Activated CD4-positive, alpha-beta T cell treated with anti-CD3 and anti-CD28 coated beads for 36 hours (primary cell): Measurements from ENCODE around the gene STRN3. TPM values are rescaled to one million over a fixed set of nuclear protein-coding genes. Genes with fewer than 3 reads are reported as not detected.
A peak's percentile ranks its signal among the peaks of the same experiment; 100 is the strongest.
"Not testable (repeated sequence)": the region's sequence is repeated elsewhere in the genome, so short reads cannot be mapped to it uniquely, and the experiment has no call there.

ENCODE experiments used
- ATAC-seq: fragments of 200-7000 bp; cut with Tn5 transposase; one replicate; pipeline ENCODE4 v1.10.0; 2021; ENCODE audit warnings: mild to moderate bottlenecking, moderate library complexity
- CTCF ChIA-PET: fragments of 350-600 bp; sonication (Branson Sonifier 250); formaldehyde crosslinking; loops from one replicate; lab custom pipeline; 2021; ENCODE audit warnings: antibody characterized with exemption; lab: Charles Lee
- POLR2A ChIA-PET: fragments of 350-600 bp; sonication (Branson Sonifier 250); formaldehyde crosslinking; loops from one replicate; lab custom pipeline; 2021; ENCODE audit warnings: antibody characterized with exemption, inconsistent platforms; lab: Charles Lee
- DNase-seq: peaks from one replicate; pipeline ENCODE4 v3.0.0-alpha.2; 2020
- H3K27ac Mint-ChIP-seq: one replicate; pipeline ENCODE4 v1.8.0; 2021; ENCODE audit warnings: mixed read lengths
- H3K27me3 Mint-ChIP-seq: one replicate; pipeline ENCODE4 v1.8.0; 2021; ENCODE audit warnings: mixed read lengths
- H3K36me3 Mint-ChIP-seq: one replicate; pipeline ENCODE4 v1.8.0; 2021; ENCODE audit warnings: low read depth, mixed read lengths
- H3K4me1 Mint-ChIP-seq: one replicate; pipeline ENCODE4 v1.8.0; 2021; ENCODE audit warnings: mixed read lengths
- H3K4me3 Mint-ChIP-seq: one replicate; pipeline ENCODE4 v1.8.0; 2021; ENCODE audit warnings: mild to moderate bottlenecking, moderate library complexity, mixed read lengths
- H3K9me3 Mint-ChIP-seq: one replicate; pipeline ENCODE4 v1.8.0; 2021; ENCODE audit warnings: low read depth, mixed read lengths
- intact Hi-C, 2 experiments: fragments of 100-400 bp; cut with DNase I in 1 of 2; cut with micrococcal nuclease in 1 of 2; formaldehyde crosslinking; loops; one replicate each; pipeline versions ENCODE4 v1.14.2 to v1.15.1; 2022 to 2024; cut with DNase I, micrococcal nuclease
- total RNA-seq, 2 experiments: library from RNA; stranded (reverse); gene quantifications; one replicate each; pipeline ENCODE4 v1.2.3, GENCODE V29; 2021

The STRN3 gene, protein sequence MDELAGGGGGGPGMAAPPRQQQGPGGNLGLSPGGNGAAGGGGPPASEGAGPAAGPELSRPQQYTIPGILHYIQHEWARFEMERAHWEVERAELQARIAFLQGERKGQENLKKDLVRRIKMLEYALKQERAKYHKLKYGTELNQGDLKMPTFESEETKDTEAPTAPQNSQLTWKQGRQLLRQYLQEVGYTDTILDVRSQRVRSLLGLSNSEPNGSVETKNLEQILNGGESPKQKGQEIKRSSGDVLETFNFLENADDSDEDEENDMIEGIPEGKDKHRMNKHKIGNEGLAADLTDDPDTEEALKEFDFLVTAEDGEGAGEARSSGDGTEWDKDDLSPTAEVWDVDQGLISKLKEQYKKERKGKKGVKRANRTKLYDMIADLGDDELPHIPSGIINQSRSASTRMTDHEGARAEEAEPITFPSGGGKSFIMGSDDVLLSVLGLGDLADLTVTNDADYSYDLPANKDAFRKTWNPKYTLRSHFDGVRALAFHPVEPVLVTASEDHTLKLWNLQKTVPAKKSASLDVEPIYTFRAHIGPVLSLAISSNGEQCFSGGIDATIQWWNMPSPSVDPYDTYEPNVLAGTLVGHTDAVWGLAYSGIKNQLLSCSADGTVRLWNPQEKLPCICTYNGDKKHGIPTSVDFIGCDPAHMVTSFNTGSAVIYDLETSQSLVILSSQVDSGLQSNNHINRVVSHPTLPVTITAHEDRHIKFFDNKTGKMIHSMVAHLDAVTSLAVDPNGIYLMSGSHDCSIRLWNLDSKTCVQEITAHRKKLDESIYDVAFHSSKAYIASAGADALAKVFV
- 10 to 100 TPM; 17.9 to 22.5 TPM for total RNA-seq

DNA sequence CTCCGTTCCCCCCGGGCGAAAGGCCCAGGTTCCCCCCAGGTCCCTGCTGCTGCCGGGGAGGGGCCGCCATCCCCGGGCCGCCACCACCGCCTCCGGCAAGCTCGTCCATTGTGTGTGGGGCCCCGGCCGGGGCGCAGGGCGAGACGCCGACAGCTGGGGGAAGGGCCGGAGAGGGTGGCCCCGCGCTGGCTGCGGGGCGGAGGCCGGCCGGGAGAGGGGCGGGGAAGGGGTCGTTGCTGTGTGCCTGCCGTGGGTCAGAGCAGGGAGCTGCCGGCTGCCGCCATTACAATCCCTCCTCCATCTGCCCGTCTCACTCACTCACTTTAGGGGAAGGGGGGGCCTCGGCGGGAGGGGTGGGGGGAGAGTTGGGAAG lies at the start of gene STRN3:
Gene STRN3 (minus strand): TSS at position 303 of the 373 bp plus-strand sequence. CDS start 194 bp downstream, at position 109.
- CTCF ChIA-PET = interaction anchor here (0.7 to 0.9 kb wide), 5 partner anchors 16 to 182 kb away, joined by 3 to 5 read pairs (median 3); partner anchors contain the start of gene HECTD1
- ATAC-seq = no peak
- H3K36me3 Mint-ChIP-seq = peaks cover 12% of the 10 kb centered on the region
- peak within 1 kb of the TSS; percentile 90 for H3K27ac Mint-ChIP-seq
- intact Hi-C loops = loop anchor here (1.0 to 5.0 kb wide), 10 partner anchors 31 to 1176 kb away; partner anchors contain the start of genes SCFD1 (in 2 of the 2), G2E3 (in 1 of the 2), HEATR5A (in 1 of the 2) and HECTD1 (in 1 of the 2)
- DNase-seq = no peak
- POLR2A ChIA-PET = interaction anchor here (0.6 to 1.5 kb wide), 5 partner anchors 10 to 180 kb away, joined by 3 to 5 read pairs (median 4); no protein-coding TSS in a partner anchor
- peak within 1 kb of the TSS; percentile 83 for H3K4me3 Mint-ChIP-seq
- peaks cover 56% of the 10 kb centered on the region for H3K4me1 Mint-ChIP-seq
- no peaks in the 10 kb centered on the region for H3K9me3 Mint-ChIP-seq
- H3K27me3 Mint-ChIP-seq = no peaks in the 10 kb centered on the region

DNA sequence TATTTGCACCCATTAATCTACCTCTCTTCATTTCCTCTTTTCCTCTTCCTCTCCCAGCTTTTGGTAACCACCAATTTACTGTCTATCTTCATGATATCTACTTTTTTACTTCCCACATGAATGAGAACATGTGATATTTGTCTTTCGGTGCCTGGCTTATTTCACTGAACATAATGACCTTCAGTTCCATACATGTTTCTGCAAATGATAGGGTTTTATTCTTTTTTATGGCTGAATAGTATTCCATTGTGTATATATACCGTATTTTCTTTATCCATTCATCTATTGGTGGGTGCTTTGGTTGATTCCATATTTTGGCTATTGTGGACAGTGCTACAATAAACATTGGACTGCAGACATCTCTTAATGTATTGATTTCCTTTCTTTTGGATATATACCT lies 49.0 kb upstream of the STRN3 start:
- DNase-seq (no peak), ATAC-seq (no peak)
- intact Hi-C loops = no loop called here
- no peaks in the 10 kb centered on the region for H3K27me3 Mint-ChIP-seq
- no peaks in the 10 kb centered on the region for H3K4me1 Mint-ChIP-seq
- H3K9me3 Mint-ChIP-seq = no peaks in the 10 kb centered on the region
- H3K4me3 Mint-ChIP-seq = no peak overlapping the region
- H3K27ac Mint-ChIP-seq = no peak overlapping the region
- H3K36me3 Mint-ChIP-seq = peaks cover 15% of the 10 kb centered on the region
- ChIA-PET POLR2A (no interaction called here), CTCF (interaction anchor here (2.0 kb wide), 1 partner anchor 94 kb away, joined by 8 read pairs; no protein-coding TSS in a partner anchor)

DNA sequence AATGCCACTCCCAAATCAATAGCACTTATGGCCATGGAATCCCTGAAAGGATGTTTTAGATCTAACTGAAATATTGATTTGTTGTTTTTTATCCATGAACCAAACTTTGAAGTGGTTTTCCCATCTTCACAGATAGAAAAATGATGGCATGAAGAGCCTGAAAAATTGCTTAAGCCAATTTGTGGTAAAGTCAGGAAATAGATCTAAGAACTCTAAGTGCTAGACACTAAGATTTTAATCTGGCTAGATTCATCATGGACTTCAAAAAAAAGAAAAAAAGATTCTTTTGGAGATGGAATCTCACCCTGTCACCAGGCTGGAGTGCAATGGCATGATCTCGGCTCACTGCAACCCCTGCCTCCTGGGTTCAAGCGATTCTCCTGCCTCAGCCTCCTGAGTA lies 45.0 kb upstream of the STRN3 start:
- no peak for DNase-seq
- H3K4me3 Mint-ChIP-seq = no peak overlapping the region
- no peaks in the 10 kb centered on the region for H3K9me3 Mint-ChIP-seq
- H3K27me3 Mint-ChIP-seq = no peaks in the 10 kb centered on the region
- H3K27ac Mint-ChIP-seq = no peak overlapping the region
- peaks cover 17% of the 10 kb centered on the region for H3K36me3 Mint-ChIP-seq
- ChIA-PET CTCF (no interaction called here), POLR2A (no interaction called here)
- intact Hi-C loops = no loop called here
- ATAC-seq = no peak
- no peaks in the 10 kb centered on the region for H3K4me1 Mint-ChIP-seq

DNA sequence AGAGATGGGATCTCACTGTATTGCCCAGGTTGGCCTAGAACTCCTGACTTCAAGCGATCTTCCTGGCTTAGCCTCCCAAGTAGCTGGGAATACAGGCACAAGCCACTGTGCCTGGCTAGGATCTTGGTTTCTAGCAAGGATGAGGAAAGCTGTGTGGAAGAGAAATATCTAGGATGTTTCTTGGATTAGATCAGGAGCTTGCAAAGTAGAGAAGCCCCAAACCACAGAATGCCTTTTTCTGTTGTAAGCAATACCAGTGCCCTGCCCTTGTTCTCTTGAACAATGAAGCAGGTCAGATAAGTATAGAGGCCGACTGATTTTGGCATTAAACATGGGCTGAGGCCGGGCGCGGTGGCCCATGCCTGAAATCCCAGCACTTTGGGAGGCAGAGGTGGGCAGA lies 44.3 kb upstream of the STRN3 start:
- CTCF ChIA-PET = no interaction called here
- H3K27me3 Mint-ChIP-seq = no peaks in the 10 kb centered on the region
- H3K9me3 Mint-ChIP-seq = no peaks in the 10 kb centered on the region
- DNase-seq (no peak), ATAC-seq (no peak)
- H3K36me3 Mint-ChIP-seq = peaks cover 16% of the 10 kb centered on the region
- intact Hi-C loops = no loop called here
- no peak overlapping the region for H3K27ac Mint-ChIP-seq
- no peaks in the 10 kb centered on the region for H3K4me1 Mint-ChIP-seq
- POLR2A ChIA-PET = no interaction called here
- no peak overlapping the region for H3K4me3 Mint-ChIP-seq

DNA sequence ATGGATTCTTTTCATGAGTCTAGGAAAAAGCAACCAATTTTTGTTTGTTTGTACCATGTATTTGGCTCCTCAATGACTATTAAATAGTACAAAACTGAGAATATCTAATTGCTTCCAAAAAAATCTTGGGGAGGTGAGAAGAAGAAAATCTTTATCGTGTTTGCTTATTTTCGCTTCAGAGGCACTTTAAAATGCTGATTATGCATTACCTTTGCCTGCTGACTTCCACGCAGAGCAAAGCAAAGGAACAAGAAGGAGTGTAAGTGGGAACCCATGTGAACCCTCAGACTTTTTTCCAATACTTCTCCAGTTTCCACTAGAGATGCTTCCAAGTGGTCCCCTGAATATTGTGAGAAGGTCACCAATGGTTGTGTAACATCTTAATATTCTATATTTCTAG lies 43.2 kb upstream of the STRN3 start:
- Mint-ChIP-seq H3K27me3 (no peaks in the 10 kb centered on the region), H3K4me1 (no peaks in the 10 kb centered on the region), H3K36me3 (peaks cover 11% of the 10 kb centered on the region), H3K4me3 (no peak overlapping the region), H3K27ac (no peak overlapping the region), H3K9me3 (no peaks in the 10 kb centered on the region)
- ChIA-PET POLR2A (no interaction called here), CTCF (interaction anchor here (0.7 kb wide), 1 partner anchor 70 kb away, joined by 3 read pairs; no protein-coding TSS in a partner anchor)
- intact Hi-C loops = no loop called here
- no peak for ATAC-seq
- no peak for DNase-seq

DNA sequence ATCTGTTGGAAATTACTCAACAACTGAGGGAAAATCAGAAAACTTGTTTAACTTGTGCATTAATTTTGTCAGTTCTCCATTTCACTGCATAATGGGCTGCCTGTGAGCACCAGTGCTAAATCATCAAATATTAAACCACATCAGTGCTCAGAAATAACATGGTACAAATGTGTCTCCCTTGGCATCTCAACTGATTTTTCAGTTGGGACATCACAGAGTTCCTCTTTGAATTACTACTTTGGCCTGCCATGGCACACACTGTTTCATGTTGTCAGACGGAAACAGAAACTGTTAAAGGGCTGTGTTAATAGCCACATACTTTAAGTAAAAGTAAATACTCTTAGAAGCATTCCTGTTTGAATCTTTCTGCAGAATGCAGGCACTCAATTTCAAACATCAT lies 42.1 kb upstream of the STRN3 start:
- Mint-ChIP-seq H3K27ac (no peak overlapping the region), H3K9me3 (no peaks in the 10 kb centered on the region), H3K36me3 (peaks cover 11% of the 10 kb centered on the region), H3K27me3 (no peaks in the 10 kb centered on the region), H3K4me1 (no peaks in the 10 kb centered on the region), H3K4me3 (no peak overlapping the region)
- intact Hi-C loops = no loop called here
- DNase-seq = no peak
- CTCF ChIA-PET = no interaction called here
- ATAC-seq = no peak
- POLR2A ChIA-PET = interaction anchor here (0.6 kb wide), 1 partner anchor 29 kb away, joined by 3 read pairs; no protein-coding TSS in a partner anchor

DNA sequence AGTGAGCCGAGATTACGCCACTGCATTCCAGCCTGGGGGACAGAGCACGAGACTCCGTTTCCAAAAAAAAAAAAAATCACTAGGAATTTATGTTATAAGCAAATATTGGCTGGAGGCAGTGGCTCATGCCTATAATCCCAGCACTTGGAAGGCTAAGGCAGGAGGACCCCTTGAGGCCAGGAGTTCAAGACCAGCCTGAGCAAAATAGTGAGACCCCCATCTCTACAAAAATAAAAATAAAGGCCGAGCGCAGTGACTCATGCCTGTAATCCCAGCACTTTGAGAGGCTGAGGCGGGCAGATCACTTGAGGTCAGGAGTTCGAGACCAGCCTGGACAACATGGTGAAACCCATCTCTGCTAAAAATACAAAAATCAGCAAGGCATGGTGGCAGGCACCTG lies 36.7 kb upstream of the STRN3 start:
- H3K27ac Mint-ChIP-seq, ATAC-seq, H3K4me1 Mint-ChIP-seq, H3K36me3 Mint-ChIP-seq, H3K27me3 Mint-ChIP-seq, intact Hi-C loops, POLR2A ChIA-PET, CTCF ChIA-PET, H3K4me3 Mint-ChIP-seq, DNase-seq, H3K9me3 Mint-ChIP-seq: not testable (repeated sequence)

DNA sequence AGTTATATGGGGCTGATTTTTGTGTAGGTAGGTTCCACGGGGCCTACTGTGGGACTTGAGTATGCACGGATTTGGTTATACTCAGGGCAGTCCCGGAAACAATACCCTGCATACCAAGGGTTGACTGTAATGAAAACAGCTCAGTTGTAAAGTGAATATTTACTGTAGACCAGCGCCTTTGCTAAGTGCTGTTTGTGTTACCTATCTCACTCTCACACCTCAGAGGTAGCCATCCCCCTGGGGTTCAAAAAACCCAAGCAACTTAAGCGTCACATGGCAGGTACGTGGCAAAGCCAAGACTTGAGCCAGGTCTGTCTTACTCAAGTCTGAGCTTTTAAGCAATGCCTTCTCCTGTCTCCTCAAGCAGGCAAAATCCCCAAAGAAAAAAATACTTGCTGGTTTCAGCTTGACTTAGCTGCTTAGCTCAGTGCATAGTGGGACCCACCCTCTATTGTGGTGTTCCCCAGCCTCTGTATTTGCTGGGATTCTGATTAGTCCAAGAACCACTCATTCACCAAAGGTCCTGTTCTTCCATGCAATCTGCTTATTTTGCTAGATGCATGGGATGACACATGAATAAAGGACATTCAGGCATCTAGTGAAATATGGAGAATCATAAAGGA lies 34.2 kb upstream of the STRN3 start:
- Mint-ChIP-seq H3K4me1 (peaks cover 2% of the 10 kb centered on the region), H3K27ac (no peak overlapping the region), H3K9me3 (no peaks in the 10 kb centered on the region), H3K4me3 (no peak overlapping the region), H3K36me3 (no peaks in the 10 kb centered on the region), H3K27me3 (no peaks in the 10 kb centered on the region)
- ATAC-seq (no peak), DNase-seq (no peak)
- POLR2A ChIA-PET = no interaction called here
- CTCF ChIA-PET = interaction anchor here (0.6 kb wide), 1 partner anchor 394 kb away, joined by 3 read pairs; no protein-coding TSS in a partner anchor
- intact Hi-C loops = no loop called here

DNA sequence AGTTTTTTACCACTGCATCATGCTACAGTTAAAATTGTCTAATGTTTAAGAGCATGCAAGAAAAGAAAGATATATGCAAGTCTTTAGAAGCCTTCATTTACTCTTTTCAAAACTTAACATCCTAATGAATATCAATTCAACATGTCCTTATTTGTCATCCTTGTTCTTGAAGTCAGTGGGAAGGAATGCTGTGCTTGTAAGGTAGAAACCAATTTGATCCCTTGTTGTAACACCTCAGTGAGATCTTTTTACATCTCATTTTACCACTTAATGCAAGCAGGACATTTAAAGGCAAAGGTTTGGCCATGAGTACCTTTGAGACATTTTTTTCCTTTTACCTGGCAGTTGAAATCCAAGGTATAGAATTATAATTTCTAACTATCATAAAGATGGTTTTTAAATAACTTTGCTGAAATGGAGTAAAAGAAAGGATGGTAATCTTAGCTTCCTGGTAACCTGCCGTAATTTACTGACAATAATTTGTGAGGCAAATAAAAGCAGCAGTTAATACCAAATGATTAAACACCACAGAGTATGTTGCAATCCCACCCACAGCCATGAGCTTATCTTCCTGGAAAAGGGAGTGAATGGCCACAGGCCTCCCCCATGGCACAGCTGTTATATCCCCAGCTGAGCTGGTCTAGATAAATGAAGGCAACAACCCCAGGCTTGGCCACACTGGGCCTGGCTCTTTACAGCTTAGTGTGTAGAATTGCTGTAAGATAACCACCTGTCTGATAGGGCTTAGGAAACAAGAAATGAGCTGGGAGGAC lies 33.2 kb upstream of the STRN3 start:
- no peak for DNase-seq
- intact Hi-C loops = no loop called here
- no peaks in the 10 kb centered on the region for H3K9me3 Mint-ChIP-seq
- no peak overlapping the region for H3K4me3 Mint-ChIP-seq
- no peaks in the 10 kb centered on the region for H3K27me3 Mint-ChIP-seq
- ChIA-PET POLR2A (interaction anchor here (0.6 kb wide), 1 partner anchor 70 kb away, joined by 3 read pairs; no protein-coding TSS in a partner anchor), CTCF (no interaction called here)
- ATAC-seq = no peak
- H3K4me1 Mint-ChIP-seq = peaks cover 2% of the 10 kb centered on the region
- H3K27ac Mint-ChIP-seq = no peak overlapping the region
- H3K36me3 Mint-ChIP-seq = no peaks in the 10 kb centered on the region

DNA sequence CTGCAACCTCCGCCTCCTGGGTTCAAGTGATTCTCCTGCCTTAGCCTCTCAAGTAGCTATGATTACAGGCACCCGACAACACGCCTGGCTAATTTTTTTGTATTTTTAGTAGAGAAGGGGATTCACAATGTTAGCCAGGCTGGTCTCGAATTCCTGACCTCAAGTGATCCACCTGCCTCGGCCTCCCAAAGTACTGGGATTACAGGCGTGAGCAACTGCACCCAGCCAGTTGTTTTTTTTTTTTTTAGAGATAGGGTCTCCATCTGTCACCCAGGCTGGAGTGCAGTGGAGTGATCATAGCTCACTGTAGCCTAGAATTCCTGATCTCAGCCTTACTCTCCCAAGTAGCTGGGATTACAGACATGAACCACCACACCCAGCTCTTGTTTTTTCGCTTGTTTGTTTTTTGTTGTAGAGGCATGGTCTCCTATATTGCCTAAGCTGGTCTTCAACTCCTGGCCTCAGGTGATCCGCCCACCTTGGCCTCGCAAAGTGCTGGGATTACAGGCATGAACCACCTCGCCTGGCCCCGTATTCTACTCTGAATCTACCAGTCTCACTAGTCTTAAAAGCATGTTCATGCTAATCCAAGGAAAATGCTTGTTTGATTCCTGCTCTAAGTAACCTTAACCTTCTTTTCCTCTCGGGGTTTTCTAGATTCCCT lies 31.7 kb upstream of the STRN3 start:
- POLR2A ChIA-PET = no interaction called here
- Mint-ChIP-seq H3K4me3 (no peak overlapping the region), H3K27me3 (no peaks in the 10 kb centered on the region), H3K4me1 (peaks cover 2% of the 10 kb centered on the region), H3K36me3 (no peaks in the 10 kb centered on the region), H3K9me3 (no peaks in the 10 kb centered on the region), H3K27ac (no peak overlapping the region)
- DNase-seq (no peak), ATAC-seq (no peak)
- CTCF ChIA-PET = no interaction called here
- intact Hi-C loops = no loop called here
